Stimulated activated CD4-positive, alpha-beta T cell treated with anti-CD3 and anti-CD28 coated beads, TNF-alpha, amount 100 ng/mL, for 1 hour (primary cell): ENCODE data around the gene MAP3K10.
A peak's percentile ranks its signal among the peaks of the same experiment; 100 is the strongest.
"Not testable (repeated sequence)": the region's sequence is repeated elsewhere in the genome, so short reads cannot be mapped to it uniquely, and the experiment has no call there.

Experiments
- DNase-seq, 3 donors: peaks; one replicate each; pipeline ENCODE4 v3.0.0-alpha.2; 2020; ENCODE audit warnings: low read depth in 3 of 3, low spot score in 1 of 3

Gene MAP3K10

DNA sequence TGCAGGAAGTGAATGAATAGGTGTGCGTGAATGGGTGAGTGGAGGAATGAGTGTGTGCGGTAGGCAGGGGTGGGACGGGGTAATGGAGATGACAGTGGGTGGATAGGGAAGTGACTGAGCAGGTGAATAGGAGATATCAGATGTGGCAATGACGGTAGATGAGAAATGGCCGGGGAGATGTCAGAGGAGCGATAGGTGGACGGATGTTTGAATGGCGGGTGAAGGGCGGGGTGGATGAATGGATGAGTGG is 25.5 kb downstream of the MAP3K10 start:
- no peak for DNase-seq

DNA sequence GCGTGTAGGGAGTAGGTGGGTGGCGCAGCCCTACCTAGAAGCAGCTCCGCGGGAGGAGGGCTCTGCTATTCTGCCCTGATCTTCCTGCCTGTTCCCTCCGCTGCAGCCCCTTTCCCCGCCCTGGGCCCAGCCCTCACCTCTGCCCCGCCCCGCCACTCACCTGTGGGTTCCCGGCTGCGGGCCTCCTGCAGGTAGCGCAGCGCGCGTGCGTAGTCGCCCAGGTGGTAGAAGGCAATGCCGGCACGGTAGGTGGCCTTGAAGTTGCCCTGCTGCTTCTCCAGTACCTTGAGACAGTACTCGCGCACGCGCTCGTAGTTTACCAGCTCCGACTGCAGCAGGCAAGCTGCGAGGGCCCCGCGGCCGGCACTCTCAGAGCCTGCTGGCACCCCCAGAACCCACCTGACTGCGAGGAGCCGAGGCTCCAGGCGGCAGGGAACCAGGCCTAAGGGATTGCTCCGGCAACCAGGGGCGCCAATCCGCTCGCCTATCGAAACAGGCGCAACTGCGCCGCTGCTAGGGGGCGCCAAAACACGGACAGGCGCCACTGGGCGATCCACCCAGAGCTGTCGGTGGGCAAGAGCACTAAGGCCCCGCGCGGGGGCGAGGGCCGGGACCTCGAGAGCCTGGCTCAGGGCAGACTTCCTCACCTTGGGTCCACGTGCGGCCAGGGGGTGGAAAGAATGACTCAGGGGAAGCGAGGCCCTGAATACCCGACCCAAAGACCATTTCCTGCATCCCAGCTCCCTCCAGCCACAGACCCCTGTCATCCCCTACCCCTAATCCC is 26.0 kb downstream of the MAP3K10 start:
- DNase-seq: no peak

DNA sequence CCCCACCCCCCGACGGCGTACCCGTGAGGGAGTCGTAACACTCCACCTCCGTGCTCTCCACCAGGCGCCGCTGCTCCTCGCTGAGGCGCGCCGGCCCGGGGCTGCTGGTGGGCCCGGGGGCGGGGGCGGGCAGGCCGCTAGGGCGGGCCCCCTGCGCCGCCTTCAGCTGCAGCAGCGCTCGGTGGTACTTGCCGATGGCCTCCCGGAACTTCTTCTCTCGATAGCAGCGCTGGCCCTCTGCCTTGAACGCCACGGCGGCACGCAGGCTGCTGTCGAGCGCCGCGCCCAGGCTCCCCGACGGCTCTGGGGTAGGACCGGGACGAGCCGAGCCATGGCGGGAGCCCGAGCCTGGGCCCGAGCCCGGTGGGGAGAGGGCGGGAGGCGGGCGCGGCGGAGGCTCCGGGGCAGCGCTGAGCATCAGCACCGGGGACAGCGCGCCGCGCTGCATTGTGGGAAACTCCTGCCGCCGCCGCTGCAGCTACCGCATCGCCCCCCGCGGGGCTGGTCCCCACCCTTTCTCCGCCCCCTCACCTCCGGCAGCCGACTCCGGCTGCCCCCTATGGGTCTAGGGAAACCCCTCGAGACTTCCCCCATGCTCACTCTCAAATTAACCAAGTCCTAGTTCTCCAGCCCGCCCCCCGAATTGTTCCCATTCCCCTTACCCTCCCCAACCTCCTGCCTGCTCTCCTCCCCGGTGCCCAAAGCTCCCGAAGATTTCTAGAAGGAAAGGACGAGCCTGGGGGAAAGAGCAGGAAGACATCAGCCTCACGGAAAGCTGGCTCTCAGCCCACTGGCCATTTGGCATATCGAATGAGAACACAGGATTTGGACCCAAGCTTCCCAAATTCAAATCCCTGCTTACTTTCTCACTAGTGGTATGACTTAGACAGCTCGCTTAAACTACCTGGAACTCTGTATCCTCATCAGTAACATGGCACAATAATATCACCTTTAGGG is 27.0 kb downstream of the MAP3K10 start, which contains the start of gene TTC9B:
TSS of gene TTC9B (minus strand) at position 451 of the 957 bp plus-strand sequence. CDS start at position 448, 3 bp downstream.
- peak in 1 of 3 donors; percentile 38 for DNase-seq

DNA sequence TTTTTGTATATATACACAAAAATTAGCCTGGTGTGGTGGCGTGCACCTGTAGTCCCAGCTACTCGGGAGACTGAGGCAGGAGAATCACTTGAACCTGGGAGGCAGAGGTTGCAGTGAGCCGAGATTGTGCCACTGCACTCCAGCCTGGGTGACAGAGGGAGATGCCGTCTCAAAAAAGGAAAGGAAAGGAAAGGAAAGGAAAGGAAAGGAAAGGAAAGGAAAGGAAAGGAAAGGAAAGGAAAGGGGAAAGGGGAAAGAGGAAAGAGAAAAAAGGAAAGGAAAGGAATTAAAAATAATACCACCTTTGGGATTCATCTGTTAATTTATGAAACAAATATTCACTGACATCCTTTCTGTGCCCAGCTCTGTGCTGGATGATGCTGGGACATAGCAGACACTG is 27.8 kb downstream of the MAP3K10 start:
- DNase-seq: not testable (repeated sequence)

DNA sequence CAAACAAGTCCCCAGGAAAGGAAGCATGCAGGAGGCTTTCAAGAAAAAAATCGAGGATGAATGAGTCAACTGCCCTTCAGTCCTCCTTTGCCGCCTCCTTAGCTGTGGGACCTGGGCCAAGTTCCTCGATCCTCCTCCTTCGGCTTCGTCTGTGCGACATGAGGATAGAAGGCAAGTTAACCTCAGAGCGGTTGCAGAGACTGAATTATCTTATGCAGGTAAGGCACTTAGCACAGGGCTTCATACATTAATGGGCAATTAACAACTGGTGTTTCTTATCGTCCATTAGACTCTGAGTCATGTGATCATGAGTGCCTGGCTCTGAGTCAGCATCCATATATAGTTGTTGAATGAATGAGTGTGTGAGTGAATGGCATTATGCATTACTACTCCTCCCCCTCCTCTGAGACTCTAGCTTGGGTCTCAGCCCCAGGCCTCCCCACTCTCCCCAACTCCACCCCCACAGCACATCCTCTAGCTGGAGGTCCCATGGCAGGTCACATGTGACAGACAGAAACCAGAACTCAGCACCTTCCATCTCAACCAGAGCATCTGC is 28.6 kb downstream of the MAP3K10 start:
- no peak for DNase-seq

DNA sequence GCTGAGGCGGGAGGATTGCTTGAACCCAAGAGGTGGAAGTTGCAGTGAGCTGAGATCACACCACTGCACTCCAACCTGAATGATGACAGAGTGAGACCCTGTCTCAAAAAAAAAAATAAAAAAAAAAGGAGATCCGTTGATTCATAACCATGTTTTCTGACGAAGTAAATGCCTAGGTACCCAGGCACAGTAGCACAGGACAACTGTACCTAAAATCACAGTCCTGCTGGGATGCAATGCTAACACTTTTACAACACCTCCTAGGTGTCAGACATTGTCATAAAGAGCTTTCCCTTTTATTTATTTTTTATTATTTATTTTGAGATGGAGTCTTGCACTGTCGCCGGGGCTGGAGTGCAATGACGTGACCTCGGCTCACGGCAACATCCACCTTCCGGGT is 29.4 kb downstream of the MAP3K10 start:
- no peak for DNase-seq

DNA sequence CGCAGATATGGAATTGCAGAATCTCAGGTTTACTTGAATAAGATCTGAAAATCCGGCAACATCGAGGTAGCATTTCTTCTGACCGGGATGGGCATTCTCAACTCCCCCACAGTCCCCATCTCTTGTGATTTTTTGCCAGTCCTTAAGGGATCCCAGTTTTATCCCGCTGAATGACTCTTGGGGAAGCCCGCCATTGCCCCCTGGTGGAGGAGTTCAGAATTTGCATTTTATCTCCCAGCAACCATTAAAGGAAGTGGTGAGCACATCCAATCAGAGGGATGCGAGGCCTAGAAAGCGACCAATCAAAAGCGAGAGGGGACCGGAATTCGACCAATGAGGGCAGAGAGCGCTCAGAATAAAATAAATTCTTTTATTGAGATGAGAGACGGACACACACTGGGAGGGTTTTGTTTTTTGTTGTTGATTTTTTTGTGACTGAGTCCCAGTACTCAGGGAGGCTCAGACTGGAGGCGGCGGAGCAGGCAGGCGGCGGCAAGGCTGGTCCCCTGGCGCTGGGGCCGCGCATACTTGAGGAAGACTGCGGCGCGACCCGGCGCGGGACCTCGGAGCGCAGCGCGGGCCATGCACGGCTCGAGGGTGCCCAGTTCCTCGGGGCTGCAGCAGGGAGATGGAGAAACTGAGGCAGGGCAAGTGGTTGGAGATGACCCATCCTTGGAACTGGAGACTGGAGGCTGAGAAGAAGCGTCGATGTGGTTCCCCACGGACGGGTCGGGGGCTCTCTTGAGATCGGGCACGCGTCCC is 30.8 kb downstream of the MAP3K10 start:
- peak; percentile 29 to 52 (median 44) for DNase-seq

DNA sequence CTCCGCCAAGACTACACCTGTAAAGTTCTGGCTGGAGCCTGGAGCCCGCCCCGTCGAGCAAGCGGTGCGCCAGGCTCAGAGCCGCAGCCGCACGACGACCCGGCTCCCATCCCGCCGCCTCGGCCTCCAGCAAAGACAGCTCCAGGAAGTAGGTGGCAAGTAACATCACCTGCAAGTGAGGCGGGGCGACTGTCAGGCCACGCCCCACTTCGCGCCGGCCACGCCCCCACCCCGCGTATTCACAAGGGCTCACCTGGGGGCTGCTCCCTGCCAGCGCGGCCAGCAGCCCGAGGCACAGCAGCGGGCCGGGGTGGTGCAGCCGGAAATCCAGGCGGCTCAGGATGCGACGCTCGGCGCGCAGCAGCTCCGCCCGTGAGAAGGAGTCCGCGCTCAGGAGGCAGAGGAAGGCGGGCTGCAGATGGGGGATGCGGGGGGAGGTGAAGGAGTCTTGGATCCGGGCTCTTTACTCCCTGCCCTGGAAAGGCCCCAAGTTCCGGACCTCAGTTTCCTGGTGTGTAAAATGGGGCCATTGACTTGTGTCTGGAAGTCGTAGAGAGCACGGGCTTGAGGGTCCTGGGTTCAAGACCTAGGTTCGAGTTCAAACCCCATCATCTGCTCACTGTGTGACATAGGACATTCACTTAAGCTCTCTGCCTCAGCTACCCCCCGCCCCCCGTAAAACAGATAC is 32.1 kb downstream of the MAP3K10 start:
- peak in 2 of 3 donors; percentile 14 to 24 for DNase-seq

DNA sequence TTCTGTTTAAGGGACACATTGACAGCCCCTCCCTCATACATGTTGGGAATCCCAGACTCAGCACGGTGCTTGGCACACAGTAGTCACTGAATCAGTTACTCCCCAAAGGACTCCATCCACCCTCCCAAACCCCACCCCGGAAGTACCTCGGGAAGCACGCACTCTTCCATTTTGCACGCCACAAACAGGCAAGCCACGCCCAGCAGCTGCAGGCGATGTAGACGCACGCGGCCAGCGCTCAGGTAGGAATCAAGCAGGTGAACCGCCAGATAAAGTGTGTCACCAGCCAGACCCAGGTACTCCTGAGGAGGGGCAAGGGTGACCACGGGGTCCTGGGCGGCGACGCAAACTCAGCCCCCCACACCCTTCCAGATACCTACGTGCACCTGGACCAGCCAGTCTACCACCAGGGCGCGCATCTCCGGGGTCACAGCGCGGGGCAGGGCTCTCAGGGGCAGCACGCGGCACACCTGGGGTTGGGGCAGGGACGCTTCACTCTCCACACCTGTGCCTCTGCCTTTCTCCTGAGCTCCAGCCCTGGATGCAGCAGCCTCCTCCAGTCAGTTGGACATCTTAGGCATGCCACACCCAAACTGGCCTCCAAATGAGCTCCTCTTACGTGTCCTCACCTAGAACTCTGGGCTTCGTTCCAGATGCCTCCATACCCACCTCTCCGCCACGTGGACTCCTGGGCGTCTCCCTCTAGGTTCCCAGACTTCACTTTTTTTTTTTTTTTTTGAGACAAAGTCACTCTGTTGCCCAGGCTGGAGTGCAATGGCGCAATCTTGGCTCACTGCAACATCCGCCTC is 33.3 kb downstream of the MAP3K10 start:
- DNase-seq: no peak

DNA sequence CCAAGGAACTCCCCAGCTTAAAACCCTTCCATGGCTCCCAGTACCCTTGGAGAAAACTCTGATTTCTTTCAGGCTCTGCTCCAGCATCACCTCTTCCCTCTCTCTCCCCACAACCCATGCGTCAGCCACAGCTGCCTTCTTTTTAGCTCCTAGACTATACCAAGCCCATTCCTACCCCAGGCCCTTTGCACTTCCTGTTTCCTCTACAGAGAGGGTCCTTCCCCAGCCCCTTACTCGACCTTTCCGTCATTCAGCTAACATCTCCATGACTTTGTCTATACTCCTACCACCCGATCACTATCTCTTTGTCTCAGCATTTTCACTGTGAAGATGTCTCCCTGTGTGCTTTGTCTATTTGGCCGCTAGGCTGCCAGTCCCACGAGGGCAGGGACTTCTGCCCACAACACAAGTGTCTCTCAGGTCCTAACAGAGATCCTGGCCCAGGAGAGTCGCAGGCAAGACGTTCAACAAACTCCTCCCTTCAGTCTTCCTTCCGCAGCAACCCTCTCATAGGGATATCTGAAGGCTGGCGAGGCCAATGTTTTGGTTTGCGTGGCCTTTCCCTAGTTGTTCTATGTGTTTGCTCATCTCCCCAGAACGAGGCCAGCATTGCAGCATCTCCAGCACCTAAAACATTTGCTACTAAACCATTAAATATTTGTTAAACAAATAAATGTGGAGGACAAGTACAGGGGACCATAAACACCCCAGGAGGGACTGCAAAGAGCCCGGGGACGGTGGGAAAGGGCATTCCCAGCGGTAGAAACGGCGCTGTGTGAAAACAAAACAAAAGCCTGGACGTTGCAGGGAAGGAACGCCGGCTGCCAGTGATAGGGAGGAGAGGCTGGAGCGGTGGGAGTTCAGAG is 34.4 kb downstream of the MAP3K10 start:
- no peak for DNase-seq

DNA sequence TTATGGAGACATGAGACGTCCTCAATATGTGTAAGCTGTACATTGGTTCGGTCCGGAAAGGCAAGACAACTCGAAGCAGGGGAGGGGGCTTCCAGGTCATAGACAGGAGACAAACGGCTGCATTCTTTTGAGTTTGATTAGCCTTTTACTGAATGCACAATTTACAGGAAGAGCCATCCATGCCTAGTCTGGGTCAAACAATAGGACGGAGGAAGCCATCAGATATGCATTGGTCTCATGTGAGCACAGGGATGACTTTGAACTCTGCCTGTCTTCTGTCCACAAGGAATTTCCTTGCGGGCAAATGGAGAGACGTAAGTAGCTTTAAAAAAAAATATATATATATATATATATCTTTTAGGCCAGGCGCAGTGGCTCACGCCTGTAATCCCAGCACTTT is 37.1 kb downstream of the MAP3K10 start:
- no peak for DNase-seq

DNA sequence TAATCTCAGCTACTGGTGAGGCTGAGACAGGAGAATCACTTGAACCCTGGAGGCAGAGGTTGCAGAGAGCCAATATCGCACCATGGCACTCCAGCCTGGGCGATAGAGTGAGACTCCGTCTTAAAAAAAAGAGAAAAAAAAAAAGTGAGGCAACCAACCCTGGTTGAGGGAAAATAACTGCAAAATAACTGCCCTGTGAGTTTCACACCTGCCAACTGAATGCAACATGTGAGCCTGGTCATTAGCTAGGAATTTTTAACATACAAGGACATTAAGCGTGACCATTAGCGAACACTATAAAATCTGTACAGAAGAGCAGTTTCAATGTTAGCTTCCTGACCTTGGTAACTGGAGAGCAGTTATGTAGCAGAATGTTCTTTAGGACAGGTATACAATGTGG is 37.6 kb downstream of the MAP3K10 start:
- no peak for DNase-seq

DNA sequence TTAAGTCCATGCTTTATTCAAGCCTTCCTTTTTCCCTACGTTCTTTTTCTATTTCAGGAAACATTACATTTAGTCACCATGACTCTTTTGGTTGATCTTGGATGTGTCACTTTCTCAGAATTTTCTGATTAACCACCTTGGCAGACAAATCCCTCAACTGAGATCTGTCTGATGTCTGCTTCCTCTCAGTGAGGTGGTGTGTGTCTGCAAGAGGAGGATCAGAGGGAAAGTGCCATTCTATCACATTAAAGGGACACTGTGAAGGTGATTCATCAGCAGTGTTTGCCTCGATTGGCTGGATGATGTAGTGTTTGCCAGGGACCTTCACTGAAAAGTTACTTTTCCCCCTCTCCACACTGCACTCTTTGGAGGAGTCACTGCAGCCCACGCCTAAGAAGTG is 38.3 kb downstream of the MAP3K10 start:
- DNase-seq: no peak

DNA sequence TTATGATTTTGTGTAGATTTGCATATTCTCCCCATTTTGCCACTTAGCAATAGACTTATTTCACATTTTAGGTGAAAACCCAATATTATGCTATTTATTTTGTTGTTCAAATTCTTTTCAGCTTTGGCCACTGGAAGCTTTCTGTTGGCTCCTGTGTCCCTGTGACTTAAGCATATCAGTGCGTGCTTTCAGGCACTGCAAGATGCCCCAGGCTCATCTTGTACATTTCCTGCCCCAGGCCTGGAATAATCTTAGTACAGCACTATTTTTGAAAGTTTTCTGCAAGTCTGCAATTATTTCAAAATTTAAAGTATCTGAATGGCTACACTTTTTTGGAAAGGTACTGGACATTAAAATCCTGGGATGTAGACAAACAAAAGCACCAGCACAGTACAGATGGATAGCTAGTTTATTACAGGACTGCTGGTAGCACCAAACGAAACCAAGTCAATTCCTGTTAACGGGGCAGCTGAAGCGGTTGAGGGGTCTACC is 38.7 kb downstream of the MAP3K10 start:
- DNase-seq: no peak

DNA sequence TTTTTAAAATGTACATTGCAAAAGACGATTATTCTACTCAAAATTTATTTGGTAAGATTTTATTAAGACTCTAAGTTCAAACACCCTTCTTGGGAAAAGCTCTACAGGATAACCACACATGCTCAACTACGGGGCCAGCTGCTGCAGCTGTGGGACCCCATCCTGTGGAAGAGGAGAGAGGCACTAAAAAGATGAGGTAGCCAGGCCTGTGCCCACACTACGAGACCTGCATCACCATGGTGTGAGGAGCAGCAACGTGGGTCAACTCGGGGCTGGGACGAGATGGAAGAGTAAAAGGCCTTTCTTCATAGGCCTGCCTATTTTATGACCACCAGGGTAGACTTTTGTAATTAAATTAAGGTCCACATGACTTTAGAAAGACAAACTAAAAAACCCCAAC is 39.8 kb downstream of the MAP3K10 start:
- DNase-seq: no peak

DNA sequence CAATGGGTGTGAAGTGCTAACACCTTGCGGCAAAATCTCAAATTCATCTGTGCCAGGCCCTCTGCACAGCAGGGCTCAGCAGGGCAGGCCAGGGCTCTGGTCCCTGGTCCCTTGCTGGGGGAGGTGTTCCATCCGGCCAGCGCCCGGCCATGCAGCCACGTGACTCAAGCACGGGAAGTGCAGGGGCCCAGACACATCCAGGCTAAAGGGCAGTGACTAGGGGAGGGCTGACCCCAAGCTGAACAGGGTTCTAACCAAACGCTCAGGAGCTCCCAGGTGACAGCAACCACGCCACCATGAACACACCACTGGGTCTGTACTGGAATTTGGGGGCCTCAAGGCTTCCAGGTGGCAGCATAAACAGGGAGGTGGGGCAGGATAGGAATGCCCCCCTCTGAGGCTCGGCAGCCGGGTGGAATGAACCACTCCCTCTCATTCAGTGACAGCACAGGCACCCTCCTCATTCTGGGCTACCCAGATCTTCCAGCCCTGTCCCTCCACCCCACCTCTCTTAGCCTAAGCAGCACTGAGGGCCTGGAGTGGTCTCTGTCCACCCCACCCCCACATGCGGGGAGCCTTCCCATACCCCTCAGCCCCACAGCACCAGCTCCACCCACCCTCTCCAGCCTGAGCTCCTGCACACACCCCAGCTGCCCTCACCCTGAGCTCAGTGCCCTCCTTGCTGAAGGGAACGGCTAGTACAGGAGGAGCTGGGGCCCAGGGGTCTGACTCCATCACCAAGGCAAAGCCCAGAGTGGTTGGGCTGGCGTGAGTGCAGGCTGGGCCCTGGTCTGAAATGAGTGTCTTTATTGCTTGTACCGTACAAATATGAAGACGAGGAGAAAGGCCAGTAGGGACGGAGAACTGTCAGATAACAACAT is 40.6 kb downstream of the MAP3K10 start:
- no peak for DNase-seq

DNA sequence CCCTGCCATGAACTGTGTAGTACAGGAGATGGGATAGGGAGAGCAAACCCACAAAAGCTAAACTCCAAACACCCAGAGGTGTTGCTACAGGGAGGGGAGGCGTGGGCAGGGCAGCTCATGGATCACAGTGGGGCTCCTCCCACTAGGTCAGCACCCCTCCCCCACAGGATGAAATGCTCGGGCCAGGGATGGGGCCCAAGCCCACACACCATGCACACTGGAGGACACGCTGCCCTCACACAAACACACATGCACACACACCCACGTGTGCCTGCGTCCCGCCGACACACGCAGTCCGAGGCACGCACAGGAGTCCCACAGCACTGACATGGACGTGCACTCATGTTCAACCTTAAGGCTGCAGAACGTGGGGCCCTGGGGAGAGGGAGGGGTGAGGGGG is 41.3 kb downstream of the MAP3K10 start:
- DNase-seq: no peak
